Measurements from ENCODE around the gene PSMD5. TPM values are rescaled to one million over a fixed set of nuclear protein-coding genes. Genes with fewer than 3 reads are reported as not detected.

The PSMD5 gene
- polyA plus RNA-seq, 1 of the 3 experiments (the other 2 are of a cell fraction), result 13.7 TPM

DNA sequence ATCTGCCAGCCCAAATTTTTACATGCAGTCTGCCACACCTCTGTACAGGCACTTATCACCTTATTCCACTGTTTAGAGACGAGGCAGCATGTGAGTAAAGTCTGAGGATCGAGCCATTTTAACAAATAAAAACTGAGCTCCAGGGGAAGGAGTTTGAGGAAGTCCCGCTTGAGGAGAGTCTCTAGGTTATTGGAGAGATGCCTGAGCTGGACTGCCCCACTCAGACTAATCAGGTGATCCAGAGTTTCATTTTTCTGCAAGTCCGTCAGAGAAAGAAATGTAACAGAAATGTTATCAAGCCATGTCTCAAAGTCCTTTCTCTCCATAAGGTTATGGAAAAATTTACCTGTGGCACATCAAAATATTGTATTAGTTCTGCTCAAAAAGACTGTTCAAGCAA, 54.8 kb downstream of the PSMD5 start:
- H3K4me1 ChIP-seq (ENCODE audit: control insufficient read depth in 1 of 2, insufficient read depth in 2 of 2, low read depth in 1 of 2, low read length in 1 of 2), result peaks cover 9 to 16% of the 10 kb centered on the region in 2 experiments
- POLR2A ChIA-PET, result no interaction called here
- no peaks in the 10 kb centered on the region for H3K9me2 ChIP-seq
- no peak overlapping the region for H3K4me3 ChIP-seq (ENCODE audit: low read depth in 2 of 2, low read length in 1 of 2)
- TF ChIP-seq MEF2A (IDR thresholded peaks at IDR 0.05; ENCODE audit: borderline replicate concordance, low read depth) (no peak), JUND (IDR thresholded peaks at IDR 0.05) (no peak), FOXM1 (IDR thresholded peaks at IDR 0.05; ENCODE audit: low read depth) (no peak), FOXJ3 (CRISPR knock-in tag; IDR thresholded peaks at IDR 0.05) (no peak), MXI1 (IDR thresholded peaks at IDR 0.05; ENCODE audit: low read depth, low read length) (no peak), GATA2 (CRISPR knock-in tag; IDR thresholded peaks at IDR 0.05) (no peak), CHD2 (IDR thresholded peaks at IDR 0.05; ENCODE audit: low read length, partially characterized antibody) (no peak), EZH2phosphoT487 (IDR thresholded peaks at IDR 0.05; ENCODE audit: borderline replicate concordance, low read depth) (no peak), RXRA (IDR thresholded peaks at IDR 0.05; ENCODE audit: borderline replicate concordance, low read depth) (no peak), RFX5 (IDR thresholded peaks at IDR 0.05; ENCODE audit: low read length) (no peak), NFIC (IDR thresholded peaks at IDR 0.05; ENCODE audit: borderline replicate concordance) (no peak)
- TF ChIP-seq, protein P1, sequence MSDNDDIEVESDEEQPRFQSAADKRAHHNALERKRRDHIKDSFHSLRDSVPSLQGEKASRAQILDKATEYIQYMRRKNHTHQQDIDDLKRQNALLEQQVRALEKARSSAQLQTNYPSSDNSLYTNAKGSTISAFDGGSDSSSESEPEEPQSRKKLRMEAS (IDR thresholded peaks at IDR 0.05; ENCODE audit: low read depth), result no peak
- TF ChIP-seq, protein P2, sequence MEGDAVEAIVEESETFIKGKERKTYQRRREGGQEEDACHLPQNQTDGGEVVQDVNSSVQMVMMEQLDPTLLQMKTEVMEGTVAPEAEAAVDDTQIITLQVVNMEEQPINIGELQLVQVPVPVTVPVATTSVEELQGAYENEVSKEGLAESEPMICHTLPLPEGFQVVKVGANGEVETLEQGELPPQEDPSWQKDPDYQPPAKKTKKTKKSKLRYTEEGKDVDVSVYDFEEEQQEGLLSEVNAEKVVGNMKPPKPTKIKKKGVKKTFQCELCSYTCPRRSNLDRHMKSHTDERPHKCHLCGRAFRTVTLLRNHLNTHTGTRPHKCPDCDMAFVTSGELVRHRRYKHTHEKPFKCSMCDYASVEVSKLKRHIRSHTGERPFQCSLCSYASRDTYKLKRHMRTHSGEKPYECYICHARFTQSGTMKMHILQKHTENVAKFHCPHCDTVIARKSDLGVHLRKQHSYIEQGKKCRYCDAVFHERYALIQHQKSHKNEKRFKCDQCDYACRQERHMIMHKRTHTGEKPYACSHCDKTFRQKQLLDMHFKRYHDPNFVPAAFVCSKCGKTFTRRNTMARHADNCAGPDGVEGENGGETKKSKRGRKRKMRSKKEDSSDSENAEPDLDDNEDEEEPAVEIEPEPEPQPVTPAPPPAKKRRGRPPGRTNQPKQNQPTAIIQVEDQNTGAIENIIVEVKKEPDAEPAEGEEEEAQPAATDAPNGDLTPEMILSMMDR (IDR thresholded peaks at IDR 0.05), result no peak
- TF ChIP-seq, protein P3, sequence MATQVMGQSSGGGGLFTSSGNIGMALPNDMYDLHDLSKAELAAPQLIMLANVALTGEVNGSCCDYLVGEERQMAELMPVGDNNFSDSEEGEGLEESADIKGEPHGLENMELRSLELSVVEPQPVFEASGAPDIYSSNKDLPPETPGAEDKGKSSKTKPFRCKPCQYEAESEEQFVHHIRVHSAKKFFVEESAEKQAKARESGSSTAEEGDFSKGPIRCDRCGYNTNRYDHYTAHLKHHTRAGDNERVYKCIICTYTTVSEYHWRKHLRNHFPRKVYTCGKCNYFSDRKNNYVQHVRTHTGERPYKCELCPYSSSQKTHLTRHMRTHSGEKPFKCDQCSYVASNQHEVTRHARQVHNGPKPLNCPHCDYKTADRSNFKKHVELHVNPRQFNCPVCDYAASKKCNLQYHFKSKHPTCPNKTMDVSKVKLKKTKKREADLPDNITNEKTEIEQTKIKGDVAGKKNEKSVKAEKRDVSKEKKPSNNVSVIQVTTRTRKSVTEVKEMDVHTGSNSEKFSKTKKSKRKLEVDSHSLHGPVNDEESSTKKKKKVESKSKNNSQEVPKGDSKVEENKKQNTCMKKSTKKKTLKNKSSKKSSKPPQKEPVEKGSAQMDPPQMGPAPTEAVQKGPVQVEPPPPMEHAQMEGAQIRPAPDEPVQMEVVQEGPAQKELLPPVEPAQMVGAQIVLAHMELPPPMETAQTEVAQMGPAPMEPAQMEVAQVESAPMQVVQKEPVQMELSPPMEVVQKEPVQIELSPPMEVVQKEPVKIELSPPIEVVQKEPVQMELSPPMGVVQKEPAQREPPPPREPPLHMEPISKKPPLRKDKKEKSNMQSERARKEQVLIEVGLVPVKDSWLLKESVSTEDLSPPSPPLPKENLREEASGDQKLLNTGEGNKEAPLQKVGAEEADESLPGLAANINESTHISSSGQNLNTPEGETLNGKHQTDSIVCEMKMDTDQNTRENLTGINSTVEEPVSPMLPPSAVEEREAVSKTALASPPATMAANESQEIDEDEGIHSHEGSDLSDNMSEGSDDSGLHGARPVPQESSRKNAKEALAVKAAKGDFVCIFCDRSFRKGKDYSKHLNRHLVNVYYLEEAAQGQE (IDR thresholded peaks at IDR 0.05; ENCODE audit: low read depth, low read length), result no peak
- TF ChIP-seq, protein P4, sequence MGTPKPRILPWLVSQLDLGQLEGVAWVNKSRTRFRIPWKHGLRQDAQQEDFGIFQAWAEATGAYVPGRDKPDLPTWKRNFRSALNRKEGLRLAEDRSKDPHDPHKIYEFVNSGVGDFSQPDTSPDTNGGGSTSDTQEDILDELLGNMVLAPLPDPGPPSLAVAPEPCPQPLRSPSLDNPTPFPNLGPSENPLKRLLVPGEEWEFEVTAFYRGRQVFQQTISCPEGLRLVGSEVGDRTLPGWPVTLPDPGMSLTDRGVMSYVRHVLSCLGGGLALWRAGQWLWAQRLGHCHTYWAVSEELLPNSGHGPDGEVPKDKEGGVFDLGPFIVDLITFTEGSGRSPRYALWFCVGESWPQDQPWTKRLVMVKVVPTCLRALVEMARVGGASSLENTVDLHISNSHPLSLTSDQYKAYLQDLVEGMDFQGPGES (IDR thresholded peaks at IDR 0.05; ENCODE audit: low read depth, low read length), result no peak
- TF ChIP-seq, protein P5, sequence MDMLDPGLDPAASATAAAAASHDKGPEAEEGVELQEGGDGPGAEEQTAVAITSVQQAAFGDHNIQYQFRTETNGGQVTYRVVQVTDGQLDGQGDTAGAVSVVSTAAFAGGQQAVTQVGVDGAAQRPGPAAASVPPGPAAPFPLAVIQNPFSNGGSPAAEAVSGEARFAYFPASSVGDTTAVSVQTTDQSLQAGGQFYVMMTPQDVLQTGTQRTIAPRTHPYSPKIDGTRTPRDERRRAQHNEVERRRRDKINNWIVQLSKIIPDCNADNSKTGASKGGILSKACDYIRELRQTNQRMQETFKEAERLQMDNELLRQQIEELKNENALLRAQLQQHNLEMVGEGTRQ (IDR thresholded peaks at IDR 0.05; ENCODE audit: borderline replicate concordance, low read depth, low read length), result no peak
- no peaks in the 10 kb centered on the region for H3K9me3 ChIP-seq
- peaks cover 4% of the 10 kb centered on the region for H4K20me1 ChIP-seq (ENCODE audit: insufficient read depth)
- 92% methylated on average over 4 of the region's 4 CpGs for WGBS (ENCODE audit: low lambda C conversion rate)
- H3K4me2 ChIP-seq, result no peak overlapping the region
- no peaks in the 10 kb centered on the region for H3F3A ChIP-seq (replicated peaks; ENCODE audit: insufficient read depth)
- peaks cover 31 to 48% of the 10 kb centered on the region in 2 experiments for H3K36me3 ChIP-seq (replicated peaks in 1 of 2; ENCODE audit: control insufficient read depth in 1 of 2, insufficient read depth in 2 of 2, low read length in 1 of 2)
- no peak overlapping the region for H3K27ac ChIP-seq (ENCODE audit: low read depth in 2 of 2, low read length in 1 of 2)
- DNase-seq, result no peak
- no peak overlapping the region for H2AFZ ChIP-seq (ENCODE audit: low read depth)
- no peaks in the 10 kb centered on the region for H3K27me3 ChIP-seq (ENCODE audit: insufficient read depth)
- H3K9ac ChIP-seq, result no peak overlapping the region
- H3K79me2 ChIP-seq (ENCODE audit: insufficient read depth), result peaks cover 98% of the 10 kb centered on the region
- CTCF ChIA-PET, result no interaction called here

Measured in SK-N-SH (cell line).